NCI-H2029 (cell line): Measurements from ENCODE around the gene ST6GALNAC1.

ENCODE experiments used
- DNase-seq: peaks from one replicate; lab custom pipeline; 2025; lab: John Stamatoyannopoulos, UW

ST6GALNAC1 gene

GRCh38 chr17:76675648-76676047, 32.1 kb upstream of the ST6GALNAC1 start:
- no peak for DNase-seq

- no peak for DNase-seq
These were observed 31.0 kb upstream of the ST6GALNAC1 start for GRCh38 chr17:76674600-76674999.

DNA sequence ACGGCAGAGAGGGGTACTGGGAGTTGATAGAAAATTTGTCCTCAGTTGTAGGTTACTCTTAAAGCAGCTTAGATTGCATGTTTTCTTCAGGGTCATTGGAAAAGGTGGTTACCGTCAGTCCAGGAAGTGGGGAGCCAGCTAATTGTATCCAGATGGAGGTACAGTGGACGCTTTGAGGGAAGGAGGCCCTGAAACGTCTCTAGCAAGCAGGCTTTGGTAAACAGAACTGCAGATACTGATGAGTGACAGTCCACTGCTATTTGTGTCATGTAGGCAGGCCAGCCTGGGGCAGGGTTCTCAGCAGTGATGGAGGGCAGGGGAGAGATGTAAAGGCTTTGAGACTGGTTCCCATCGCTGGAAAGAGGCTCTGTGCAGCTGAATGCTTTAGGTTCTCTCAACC, 30.2 kb upstream of the ST6GALNAC1 start:
- DNase-seq = no peak

DNA sequence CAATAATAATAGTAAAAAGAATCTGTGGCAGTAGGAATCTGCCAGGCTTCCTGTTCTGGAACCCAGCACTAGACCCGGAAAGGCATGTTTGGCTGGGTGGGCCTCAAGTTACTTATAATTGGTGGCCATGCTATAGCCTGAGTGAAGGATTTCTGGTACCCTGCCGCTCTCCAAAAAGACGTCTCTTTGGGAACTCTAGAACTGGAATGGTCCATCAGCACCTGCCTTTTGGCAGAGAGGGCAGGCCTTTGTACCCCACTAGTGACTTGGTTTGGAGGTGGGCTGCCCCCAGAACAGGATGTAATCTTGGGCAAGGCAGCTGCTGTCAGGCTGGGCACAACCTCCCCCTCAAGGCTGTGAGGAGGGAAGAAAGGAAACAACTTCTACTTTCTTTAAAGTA, 29.3 kb upstream of the ST6GALNAC1 start:
- no peak for DNase-seq

DNA sequence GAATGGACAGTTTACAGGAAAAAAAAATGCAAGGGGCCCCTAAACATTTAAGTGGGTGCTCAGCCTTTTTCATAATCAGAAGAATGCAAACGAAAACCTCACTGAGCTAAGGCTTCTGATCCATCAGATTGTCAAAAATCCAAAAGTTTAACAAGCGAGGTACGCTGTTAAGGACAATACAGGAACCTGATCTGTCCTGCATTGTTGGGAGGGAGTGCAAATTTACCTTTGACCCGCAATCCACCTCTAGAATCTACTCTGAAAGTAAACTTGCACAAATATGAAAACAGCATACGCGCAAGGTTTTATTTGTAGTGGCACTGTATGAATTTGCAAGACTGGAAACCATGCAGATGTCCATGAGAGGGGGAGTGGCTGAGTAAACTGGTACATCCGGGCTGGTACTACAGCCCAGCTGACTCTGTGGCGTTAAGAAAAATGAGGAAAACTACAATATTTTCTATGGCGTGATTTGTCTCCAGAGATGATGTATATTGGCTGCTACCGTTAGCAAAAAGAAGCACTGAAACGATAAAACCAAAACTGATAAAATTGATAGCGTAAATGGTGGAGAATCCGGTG, 28.8 kb upstream of the ST6GALNAC1 start:
- no peak for DNase-seq

DNA sequence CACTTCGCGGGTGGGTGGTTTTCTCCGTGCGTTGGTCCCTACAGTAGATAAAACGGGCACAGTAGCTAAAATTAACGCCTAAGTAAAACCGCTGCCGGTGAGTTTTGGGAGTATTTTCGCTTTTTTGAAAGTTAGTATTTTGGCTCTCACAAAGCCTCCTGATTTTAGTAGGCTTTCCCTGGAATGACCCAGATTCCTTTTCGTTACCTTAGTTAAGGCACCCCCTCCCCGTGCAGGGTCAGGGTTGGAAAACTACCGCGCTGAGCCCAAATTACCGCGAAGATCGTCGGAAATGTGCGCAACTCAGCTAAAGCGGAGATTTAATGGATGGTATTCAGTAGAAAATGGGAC, 28.3 kb upstream of the ST6GALNAC1 start:
- DNase-seq = no peak

GRCh38 chr17:76671123-76671911, 27.8 kb upstream of the ST6GALNAC1 start:
- DNase-seq = peak; percentile 97

GRCh38 chr17:76670718-76671122, 27.2 kb upstream of the ST6GALNAC1 start:
- no peak for DNase-seq

DNA sequence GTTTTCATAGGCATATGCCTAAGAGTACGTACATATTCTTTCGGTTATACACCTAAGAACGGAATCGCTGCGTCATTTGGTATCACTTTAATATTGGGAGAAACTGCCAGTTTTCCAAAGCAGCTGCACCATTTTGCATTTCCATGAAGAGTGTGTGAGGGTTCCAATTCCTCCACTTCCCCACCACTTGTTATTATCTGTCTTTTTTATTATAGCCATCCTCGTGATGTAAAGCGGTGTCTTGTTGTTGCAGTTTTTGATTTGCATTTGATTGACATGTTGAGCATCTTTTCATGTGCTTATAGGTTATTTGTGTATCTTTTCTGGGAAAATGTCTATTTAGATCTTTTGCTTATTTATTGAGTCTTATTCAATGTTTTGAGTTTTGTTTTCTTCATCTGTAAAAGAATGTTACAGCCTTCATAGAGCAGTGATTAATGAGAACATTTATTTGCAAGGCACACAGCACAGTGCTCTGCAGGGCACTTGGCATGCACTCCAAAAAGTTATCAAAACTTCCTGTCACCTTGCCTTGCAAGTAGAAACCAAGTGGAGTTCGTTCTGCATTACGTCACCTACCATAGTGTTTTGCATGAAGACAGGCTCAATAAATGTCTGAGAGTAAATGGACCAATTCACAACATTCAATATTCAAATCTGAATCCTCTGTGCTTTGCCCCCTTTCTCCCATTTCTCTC, 26.6 kb upstream of the ST6GALNAC1 start:
- no peak for DNase-seq

GRCh38 chr17:76667786-76668453, 24.4 kb upstream of the ST6GALNAC1 start:
- DNase-seq = no peak

DNA sequence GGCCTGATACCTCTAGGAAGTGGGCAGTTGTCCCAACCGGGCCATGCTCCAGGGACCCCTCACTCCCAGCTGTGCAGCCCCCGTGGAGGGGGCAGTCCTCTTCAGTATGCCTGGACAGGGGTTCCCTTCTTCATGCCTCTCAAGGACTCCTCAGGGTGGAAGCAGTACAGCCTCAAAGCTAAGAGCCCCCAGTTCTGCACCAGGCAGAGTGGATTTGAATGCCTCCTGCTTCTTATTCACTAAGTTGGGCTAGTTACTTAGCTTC, 23.9 kb upstream of the ST6GALNAC1 start:
- no peak for DNase-seq

DNA sequence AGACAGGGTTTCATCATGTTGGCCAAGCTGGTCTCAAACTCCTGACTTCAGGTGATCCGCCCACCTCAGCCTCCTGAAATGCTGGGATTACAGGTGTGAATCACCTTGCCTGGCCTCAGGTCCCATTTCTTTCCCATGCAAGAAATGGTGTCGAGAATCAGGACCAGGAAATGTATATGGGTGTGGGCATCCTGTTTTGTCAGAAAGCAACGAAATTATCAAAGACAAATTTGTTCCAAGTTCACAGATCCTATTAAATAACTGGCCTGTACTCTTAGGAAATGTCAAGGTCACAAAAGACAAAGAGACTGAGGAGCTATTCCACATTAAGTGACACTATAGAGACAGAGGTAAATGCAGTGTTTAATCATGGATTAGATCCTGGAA, 17.1 kb upstream of the ST6GALNAC1 start:
- DNase-seq = no peak

DNA sequence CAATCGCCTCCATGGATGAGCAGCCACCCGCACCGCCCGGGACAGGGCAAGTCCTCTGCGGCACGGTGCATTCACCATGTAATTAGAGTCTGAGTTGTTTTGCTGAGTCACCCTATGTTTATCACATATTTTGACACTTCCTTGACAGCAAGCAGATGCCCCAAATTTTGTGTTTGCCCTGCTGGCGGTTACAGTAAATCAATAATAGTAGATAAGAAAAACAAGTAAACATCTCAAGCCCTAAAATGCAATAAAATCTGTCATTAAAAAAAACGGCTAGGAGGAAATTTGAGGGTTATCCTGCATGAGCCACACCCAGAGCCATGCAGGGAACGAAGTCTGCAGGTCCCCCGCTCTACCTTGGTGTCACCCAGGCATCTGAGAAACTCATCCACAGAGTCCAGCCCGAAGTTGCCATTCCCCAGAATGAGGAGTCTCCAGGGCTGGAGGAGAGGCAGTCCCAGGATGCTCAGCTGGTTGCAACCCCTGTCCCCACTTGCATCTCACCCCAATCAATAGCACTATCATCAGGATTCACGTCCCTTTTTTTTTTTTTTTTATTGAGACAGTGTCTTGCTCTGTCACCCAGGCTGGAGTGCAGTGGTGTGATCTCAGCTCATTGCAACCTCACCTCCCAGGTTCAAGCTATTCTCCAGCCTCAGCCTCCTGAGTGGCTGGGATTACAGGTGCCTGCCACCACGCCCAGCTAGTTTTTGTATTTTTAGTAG, 16.5 kb upstream of the ST6GALNAC1 start:
- DNase-seq = no peak

DNA sequence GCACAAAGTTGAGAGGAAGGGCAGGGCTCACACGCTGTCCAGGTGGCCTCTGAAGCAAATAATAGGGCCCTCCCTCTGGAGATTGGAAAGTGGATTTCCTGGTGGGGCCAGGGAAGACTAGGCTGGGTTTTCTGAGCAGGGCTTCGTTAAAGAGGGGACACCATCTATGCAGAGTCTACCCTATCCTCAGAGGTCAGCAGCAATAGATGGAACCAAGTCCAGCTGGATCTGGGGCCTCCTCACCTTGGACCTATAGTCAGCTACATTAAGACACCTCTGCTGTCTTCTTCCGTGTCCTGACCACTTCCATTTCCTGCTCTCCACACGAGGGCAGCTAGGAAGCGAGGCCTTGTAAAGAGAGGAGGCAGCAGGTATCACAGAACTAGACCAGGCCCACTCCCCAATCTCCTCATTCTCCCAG, 14.7 kb upstream of the ST6GALNAC1 start:
- DNase-seq = no peak

DNA sequence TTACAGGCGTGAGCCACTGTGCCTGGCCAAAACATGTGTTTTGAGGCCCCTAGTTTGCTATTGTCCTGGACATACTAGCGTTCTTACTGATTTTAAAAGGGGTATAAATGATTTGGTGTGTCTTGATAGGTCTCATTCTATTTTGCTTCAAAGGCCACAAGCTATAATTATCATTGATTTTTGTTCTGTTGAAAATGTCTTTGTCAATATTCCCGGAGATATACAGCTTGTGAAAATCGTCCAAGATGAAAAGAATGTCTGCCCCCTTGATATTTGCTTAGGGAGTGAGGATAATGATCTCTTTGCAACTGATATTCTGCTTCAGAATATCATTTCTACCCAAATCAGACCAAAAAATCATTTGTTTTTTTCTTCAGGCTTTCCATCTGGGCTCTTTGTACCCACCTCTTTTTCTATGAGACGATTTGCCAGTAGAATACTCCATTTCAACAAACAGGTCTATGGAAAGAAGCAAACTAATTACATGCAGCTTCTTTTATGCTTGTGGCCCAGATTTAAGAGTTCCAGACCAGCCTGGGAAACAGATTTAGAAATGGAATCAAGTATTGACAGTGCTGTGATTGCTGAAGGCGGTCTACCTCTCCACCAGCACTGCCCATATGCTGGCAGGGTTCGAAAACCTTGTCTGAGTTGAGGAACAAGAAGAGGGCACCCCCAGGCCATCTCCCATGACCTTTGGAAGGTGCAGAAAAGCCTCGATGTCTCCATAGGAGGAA, 14.1 kb upstream of the ST6GALNAC1 start:
- DNase-seq = no peak

DNA sequence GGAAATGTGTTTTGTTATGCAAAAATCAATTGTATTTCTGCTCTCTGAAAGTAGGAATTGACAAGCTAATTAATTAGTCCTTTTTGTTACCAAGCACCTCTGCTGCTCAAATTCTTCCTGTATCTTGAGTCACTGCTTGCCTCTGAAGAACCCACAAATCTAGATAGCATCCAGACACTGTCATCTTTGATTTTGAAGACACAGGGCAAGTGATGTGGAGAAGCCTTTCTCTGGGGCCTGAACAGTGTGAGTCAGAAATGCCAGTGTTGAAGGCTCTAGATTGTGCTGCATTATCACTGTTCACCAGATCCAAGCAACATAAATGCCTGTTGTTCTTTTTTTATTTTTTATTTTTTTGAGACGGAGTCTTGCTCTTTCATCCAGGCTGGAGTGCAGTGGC, 10.9 kb upstream of the ST6GALNAC1 start:
- DNase-seq = no peak

DNA sequence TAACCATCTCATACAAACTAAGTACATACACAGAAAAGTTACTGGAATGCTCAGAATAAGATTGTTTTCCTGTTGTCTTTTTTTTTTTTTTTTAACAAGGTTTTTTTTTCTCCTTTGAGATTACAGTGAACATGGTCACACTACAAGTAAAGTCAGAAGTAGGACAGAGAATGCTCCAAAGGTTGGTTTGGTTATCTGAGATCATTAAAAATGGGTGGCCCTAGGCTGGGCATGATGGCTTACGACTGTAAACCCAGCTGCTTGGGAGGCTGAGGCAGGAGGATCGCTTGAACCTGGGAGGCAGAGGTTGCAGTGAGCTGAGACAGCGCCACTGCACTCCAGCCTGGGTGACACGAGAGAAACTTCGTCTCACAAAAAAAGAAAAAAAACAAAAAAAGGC, 6.9 kb upstream of the ST6GALNAC1 start:
- no peak for DNase-seq

DNA sequence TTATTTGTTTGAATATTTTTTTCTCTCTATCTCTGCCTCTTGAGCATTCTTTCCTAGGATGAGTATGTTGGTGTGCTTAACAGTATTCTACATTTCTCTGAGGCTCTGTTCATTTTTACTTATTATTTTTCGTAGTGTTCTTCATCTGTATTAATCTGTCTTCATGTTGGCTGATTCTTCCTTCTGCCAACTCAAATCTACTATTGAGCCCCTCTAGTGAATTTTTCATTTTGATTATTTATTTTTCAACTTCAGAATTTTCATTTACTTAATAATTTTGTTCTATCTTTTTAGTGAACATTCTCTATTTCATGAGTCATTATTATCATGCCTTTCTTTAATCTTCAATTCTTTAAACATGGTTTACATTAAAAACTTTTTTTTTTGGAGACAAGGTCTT, 3.2 kb upstream of the ST6GALNAC1 start:
- no peak for DNase-seq

DNA sequence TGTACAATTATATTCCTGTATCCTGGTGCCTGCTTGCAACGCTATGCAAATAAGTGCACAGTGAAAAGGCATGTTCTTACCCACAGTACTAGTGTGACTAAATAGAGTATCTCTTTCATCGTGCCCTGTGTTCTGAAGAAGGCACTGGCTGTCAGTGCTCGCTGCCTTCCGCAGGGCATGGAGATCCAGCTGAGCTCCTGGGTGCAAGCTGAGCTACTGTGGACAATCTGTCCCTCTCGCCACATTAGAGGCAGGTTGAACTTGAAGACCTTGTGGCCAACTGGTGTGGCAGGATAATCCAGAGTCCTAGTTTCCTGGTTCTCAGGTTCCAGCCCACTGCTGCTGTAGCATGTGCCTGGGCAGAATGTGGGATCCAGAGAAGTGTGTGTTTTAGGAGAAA, 1.9 kb upstream of the ST6GALNAC1 start:
- DNase-seq = no peak

DNA sequence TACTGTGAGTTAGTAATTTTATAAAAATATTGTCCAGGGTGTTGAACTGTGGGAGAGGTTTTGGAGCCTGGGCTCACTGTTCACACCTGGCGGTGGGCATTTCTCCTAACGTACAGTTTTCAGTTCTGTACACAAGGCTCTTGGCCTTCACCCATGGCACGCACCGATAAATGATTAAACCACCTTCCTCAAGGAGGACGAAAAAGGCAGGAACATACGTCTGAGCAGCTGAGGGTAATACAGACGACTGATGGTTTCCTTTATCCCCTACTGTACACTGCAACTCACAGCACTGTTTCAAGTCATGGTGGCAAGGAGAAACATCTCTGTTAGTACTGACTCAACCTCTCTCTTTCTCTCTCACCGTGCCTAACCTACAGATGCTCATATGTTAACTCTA, 1.4 kb upstream of the ST6GALNAC1 start:
- DNase-seq = no peak

DNA sequence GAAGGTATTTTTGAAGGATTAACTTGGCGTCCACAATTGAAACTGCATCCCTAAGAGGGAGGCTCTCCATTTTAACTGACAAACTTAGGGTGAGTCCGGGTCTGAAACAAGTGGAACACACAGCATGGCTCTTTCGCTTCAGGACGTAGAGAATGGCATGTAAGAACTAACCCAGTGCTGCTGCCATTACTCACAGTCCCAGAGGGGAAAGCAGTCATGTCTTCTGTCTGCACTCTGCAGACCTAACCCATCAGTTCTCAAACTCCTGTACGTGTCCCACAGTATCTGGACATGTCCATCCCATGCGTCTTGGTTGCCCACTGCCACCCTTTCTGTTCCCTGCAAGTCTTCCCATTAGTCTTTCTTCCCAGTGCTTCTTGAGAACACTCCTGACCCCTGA, 563 bp downstream of the ST6GALNAC1 start:
- DNase-seq = no peak

DNA sequence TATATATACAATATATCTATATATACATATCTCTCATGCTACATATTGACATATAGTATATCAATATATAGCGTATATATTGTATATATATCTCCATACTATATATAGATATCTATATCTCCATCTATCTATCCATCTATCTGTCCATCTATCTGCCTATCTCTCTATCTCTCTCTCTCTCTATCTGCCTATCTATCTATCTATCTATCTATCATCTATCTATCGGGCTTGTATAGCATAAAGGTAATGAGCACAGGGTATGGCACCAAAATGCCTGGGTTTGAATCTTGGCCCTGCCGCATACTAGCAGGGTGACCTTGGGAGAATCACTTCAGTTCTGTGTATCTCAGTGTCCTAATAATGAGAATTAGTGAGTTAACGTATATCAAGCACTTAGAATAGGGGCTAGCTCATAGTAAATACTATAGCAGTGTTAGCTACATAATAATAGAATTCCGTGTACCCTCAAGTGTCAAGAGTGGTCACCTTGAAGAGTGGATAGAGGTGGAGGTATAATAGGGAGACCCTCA, 1.5 kb downstream of the ST6GALNAC1 start:
- no peak for DNase-seq
